Body of pancreas (tissue), 4 donors: ENCODE results near the gene CIRBP.

Experiments
- POLR2A ChIP-seq, 3 donors: fragments of 450-650 bp; IDR thresholded peaks; one replicate each; pipeline ENCODE4 v1.6.1; 2016; ENCODE audit warnings: antibody characterized with exemption in 3 of 3, mild to moderate bottlenecking in 2 of 3
- TF ChIP-seq, protein P1 (sequence below), 7 experiments: fragments of 450-650 bp in 4 of 7; fragments of 200-600 bp in 3 of 7; sonication (generic) in 3 of 7; IDR thresholded peaks; one replicate each; pipeline ENCODE4 v1.5.1; 2016 to 2019; ENCODE audit warnings: antibody characterized with exemption in 7 of 7

DNA sequence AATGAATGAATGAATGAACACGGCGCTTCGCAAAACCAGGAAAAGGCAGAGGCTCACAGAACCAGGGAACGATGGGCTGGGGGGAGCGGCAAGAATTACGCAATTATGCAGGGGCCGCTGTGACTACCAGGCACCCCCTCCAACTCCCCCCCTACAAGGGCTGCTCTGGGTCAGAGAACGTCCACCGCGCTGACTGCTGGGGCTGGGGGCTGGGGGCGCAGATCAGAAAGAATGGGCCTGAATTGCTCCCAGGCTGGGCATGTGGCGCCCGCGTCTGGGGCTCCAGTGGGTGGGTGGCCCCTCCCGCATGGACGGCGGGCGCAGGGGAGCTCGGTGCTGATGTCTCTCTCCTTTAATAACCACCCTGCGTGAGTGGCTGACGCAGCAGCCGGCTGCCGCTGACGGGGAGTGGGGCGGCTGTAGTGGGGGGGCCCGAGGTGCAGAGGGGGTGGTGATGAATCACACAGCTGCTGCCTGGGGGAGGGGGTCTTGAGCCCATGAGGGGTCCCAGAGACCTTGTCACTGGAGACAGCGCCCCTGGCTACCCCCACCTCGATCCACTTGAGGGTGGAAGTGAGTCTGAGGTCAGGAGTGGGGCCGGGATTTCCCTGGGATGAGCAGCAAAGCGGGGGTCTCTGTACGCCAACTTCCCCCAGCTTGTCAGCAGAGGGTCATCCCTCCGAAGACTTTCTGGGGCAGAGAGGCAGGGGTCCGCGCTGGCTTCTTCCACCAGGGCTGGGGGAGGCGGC, 1.5 kb upstream of the CIRBP start:
- TF ChIP-seq, protein P1, sequence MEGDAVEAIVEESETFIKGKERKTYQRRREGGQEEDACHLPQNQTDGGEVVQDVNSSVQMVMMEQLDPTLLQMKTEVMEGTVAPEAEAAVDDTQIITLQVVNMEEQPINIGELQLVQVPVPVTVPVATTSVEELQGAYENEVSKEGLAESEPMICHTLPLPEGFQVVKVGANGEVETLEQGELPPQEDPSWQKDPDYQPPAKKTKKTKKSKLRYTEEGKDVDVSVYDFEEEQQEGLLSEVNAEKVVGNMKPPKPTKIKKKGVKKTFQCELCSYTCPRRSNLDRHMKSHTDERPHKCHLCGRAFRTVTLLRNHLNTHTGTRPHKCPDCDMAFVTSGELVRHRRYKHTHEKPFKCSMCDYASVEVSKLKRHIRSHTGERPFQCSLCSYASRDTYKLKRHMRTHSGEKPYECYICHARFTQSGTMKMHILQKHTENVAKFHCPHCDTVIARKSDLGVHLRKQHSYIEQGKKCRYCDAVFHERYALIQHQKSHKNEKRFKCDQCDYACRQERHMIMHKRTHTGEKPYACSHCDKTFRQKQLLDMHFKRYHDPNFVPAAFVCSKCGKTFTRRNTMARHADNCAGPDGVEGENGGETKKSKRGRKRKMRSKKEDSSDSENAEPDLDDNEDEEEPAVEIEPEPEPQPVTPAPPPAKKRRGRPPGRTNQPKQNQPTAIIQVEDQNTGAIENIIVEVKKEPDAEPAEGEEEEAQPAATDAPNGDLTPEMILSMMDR (IDR thresholded peaks at IDR 0.05): no peak
- TF ChIP-seq POLR2A (IDR thresholded peaks at IDR 0.05): no peak
